GM04504 (cell line): ENCODE measurements around the gene SCUBE2.

Source experiments
- DNase-seq: peaks from one replicate; pipeline ENCODE4 v3.0.0-alpha.2; 2012; ENCODE audit warnings: low read depth

The SCUBE2 gene

GRCh38 chr11:9074338-9075029 lies 16.9 kb downstream of the SCUBE2 start:
- no peak for DNase-seq

- DNase-seq = no peak
Measured at GRCh38 chr11:9073466-9074225, 17.8 kb downstream of the SCUBE2 start.

- DNase-seq = no peak
Measured at GRCh38 chr11:9072626-9073176, 18.7 kb downstream of the SCUBE2 start.

- DNase-seq = no peak
Measured at GRCh38 chr11:9071692-9072091, 19.7 kb downstream of the SCUBE2 start.

GRCh38 chr11:9070749-9071491 lies 20.5 kb downstream of the SCUBE2 start:
- no peak for DNase-seq

- DNase-seq = no peak
Measured at GRCh38 chr11:9069862-9070470, 21.4 kb downstream of the SCUBE2 start.

GRCh38 chr11:9069256-9069655 lies 22.1 kb downstream of the SCUBE2 start:
- no peak for DNase-seq

- no peak for DNase-seq
Measured at GRCh38 chr11:9066433-9066925, 24.9 kb downstream of the SCUBE2 start.

- DNase-seq = no peak
Measured at GRCh38 chr11:9065607-9066432, 25.6 kb downstream of the SCUBE2 start.

GRCh38 chr11:9061807-9062206 lies 29.6 kb downstream of the SCUBE2 start:
- DNase-seq = no peak

- DNase-seq = no peak
Measured at GRCh38 chr11:9060700-9061111, 30.7 kb downstream of the SCUBE2 start.

- DNase-seq = no peak
Measured at GRCh38 chr11:9059406-9059805, 32.0 kb downstream of the SCUBE2 start.

GRCh38 chr11:9057888-9058287 lies 33.5 kb downstream of the SCUBE2 start:
- DNase-seq = no peak

- DNase-seq = no peak
Measured at GRCh38 chr11:9057007-9057406, 34.4 kb downstream of the SCUBE2 start.

GRCh38 chr11:9056467-9056866 lies 34.9 kb downstream of the SCUBE2 start:
- DNase-seq = no peak

GRCh38 chr11:9053316-9054035 lies 37.9 kb downstream of the SCUBE2 start:
- no peak for DNase-seq

- no peak for DNase-seq
Measured at GRCh38 chr11:9052316-9052715, 39.1 kb downstream of the SCUBE2 start.

GRCh38 chr11:9049959-9050358 lies 41.4 kb downstream of the SCUBE2 start:
- no peak for DNase-seq

- peak; percentile 72 for DNase-seq
Measured at GRCh38 chr11:9047964-9048523, 43.4 kb downstream of the SCUBE2 start.

GRCh38 chr11:9046481-9046880 lies 44.9 kb downstream of the SCUBE2 start:
- no peak for DNase-seq
